SW480 (cell line): ENCODE results near the gene TRIM61.
A peak's percentile ranks its signal among the peaks of the same experiment; 100 is the strongest.
"Not testable (repeated sequence)": the region's sequence is repeated elsewhere in the genome, so short reads cannot be mapped to it uniquely, and the experiment has no call there.

Source experiments
- DNase-seq: peaks from one replicate; pipeline ENCODE4 v3.0.0-alpha.2; 2016; ENCODE audit warnings: low spot score

Gene TRIM61

GRCh38 chr4:164977243-164978164, at the start of gene TRIM61:
TSS of gene TRIM61 (minus strand) at chr4:164977657. CDS start at chr4:164970002, 7,655 bp downstream.
- no peak for DNase-seq

GRCh38 chr4:165025782-165026181, 48.3 kb upstream of the TRIM61 start:
- not testable (repeated sequence) for DNase-seq

- not testable (repeated sequence) for DNase-seq
Observed at GRCh38 chr4:165019995-165020394, 42.5 kb upstream of the TRIM61 start.

- peak; percentile 17 for DNase-seq
Observed at GRCh38 chr4:165016971-165017370, 39.5 kb upstream of the TRIM61 start.

- no peak for DNase-seq
Observed at GRCh38 chr4:165013691-165014090, 36.2 kb upstream of the TRIM61 start.

GRCh38 chr4:165011403-165011802, 33.9 kb upstream of the TRIM61 start:
- no peak for DNase-seq

GRCh38 chr4:165010991-165011390, 33.5 kb upstream of the TRIM61 start:
- no peak for DNase-seq

GRCh38 chr4:165010487-165010886, 33.0 kb upstream of the TRIM61 start:
- DNase-seq, result no peak

- DNase-seq, result no peak
Observed at GRCh38 chr4:165009493-165010227, 32.2 kb upstream of the TRIM61 start.

GRCh38 chr4:165006886-165007285, 29.4 kb upstream of the TRIM61 start:
- DNase-seq, result no peak

- no peak for DNase-seq
Observed at GRCh38 chr4:165006456-165006855, 29.0 kb upstream of the TRIM61 start.

GRCh38 chr4:165005352-165005925, 28.0 kb upstream of the TRIM61 start:
- DNase-seq, result no peak

GRCh38 chr4:165001957-165002356, 24.5 kb upstream of the TRIM61 start:
- DNase-seq, result not testable (repeated sequence)

GRCh38 chr4:164998526-164999080, 21.1 kb upstream of the TRIM61 start:
- DNase-seq, result not testable (repeated sequence)

- no peak for DNase-seq
Observed at GRCh38 chr4:164997941-164998340, 20.5 kb upstream of the TRIM61 start.

- peak; percentile 44 for DNase-seq
Observed at GRCh38 chr4:164997324-164997723, 19.9 kb upstream of the TRIM61 start.

GRCh38 chr4:164996123-164996522, 18.7 kb upstream of the TRIM61 start:
- not testable (repeated sequence) for DNase-seq

GRCh38 chr4:164990786-164991185, 13.3 kb upstream of the TRIM61 start:
- DNase-seq, result not testable (repeated sequence)

- no peak for DNase-seq
Observed at GRCh38 chr4:164989471-164989870, 12.0 kb upstream of the TRIM61 start.

- DNase-seq, result not testable (repeated sequence)
Observed at GRCh38 chr4:164971929-164972328, 5.5 kb downstream of the TRIM61 start.

GRCh38 chr4:164959896-164960295, 17.6 kb downstream of the TRIM61 start:
- no peak for DNase-seq

- peak; percentile 61 for DNase-seq
Observed at GRCh38 chr4:164959421-164959820, 18.0 kb downstream of the TRIM61 start.
